NCI-H2081 (cell line): Measurements from ENCODE around the gene RGL1.

Experiments
- DNase-seq, 2 experiments: peaks; one replicate each; lab custom pipeline; 2025; lab: John Stamatoyannopoulos, UW

RGL1 gene

GRCh38 chr1:183889095-183889494 lies 84.2 kb downstream of the RGL1 start:
- DNase-seq: no peak

DNA sequence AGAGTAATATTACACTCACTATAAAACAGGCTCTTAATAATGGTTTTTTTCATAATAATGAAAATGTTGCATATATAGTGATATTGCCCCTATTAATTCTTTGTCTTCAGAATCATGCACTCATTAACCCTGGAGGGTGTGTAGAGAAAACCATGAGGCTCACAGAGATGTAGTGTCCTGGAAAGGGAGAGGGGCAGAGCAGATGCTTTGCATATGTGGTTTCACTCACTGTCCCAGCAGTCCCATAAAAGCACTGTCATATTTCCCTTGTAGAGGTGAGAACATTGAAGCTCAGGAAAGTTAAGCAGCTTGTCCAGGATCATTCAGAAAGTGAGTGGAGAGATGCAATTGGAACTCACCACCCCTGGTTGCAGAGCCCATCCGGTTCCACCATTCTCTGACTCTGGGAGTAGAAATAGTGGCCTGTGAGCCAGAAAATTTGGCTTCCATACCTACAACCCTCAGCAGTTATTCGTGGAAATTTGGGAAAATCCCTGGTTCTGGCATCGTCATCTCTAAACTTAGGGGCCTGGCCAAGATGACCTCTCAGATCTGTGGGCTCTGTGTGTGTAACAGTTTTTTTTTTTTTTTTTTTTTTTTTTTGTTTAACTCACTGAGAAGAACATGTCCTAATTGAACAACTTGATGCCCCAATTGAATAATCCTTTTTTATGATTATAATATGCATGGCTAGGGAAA lies 86.4 kb downstream of the RGL1 start:
- DNase-seq: no peak

DNA sequence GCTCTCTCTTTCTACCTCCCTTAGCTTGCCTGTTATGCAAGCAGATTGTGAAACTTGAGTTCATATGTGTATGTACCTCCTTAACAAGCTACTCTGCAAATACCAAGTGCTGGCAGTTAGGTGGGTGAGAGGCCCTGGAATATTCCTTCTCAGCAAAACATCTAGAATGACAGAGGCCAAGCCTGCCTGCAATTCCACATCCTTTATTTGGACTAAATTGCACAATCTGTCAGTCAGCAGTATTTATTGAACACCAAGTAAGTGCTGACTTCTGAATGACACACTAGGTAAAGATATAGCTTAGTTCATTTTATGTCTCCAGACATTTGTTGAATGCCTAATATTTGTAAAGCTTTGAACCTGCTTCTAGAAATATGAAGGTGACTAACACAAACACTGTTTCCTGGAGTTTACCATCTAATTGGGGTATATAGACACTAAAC lies 87.5 kb downstream of the RGL1 start:
- DNase-seq: no peak

DNA sequence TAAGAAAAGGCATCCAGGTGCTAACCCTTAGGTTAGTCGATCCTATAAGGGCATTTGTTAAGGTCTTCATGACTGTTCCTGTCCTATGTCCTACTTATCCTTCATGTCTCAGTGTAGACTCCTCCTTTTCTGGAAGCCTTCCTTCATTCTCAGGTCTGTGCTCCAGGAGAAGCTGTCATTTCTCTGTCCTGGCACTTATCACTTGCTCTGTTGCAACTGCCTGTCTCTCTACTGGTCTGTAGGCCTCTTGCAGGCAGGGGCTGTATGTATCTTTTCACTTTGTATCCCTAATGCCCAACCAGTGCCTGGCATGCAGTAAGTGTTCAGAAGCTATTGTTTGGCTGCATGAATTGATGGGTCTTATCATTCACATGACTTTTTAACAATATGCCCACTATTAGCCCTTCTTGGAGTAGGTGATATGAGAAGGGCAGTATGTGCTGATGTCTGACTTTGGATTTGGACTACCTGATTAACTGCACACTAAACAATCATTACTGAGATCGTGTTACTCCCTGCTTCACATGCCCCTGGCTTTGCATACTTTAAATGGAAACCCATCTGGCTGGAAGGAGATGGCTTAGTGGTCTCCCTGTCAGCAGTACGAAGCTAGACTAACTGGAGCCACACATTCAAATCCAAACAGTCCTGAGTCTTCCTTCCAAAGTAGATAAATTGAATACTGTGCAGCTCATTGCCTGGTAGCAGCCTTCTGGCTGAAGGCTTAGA lies 88.8 kb downstream of the RGL1 start:
- DNase-seq: no peak

DNA sequence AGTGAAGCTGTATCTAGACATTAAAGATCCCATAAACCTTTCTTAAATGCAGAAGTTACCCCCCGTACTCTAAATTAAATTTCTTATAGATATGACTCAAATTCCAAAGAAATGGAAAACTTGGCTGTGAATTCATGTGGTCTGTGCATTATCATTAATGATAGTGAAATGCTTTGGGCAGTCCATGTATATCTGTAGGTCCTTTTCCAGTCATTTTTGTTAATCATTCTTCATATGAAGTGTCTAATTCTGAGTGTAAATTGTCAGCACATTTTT lies 89.3 kb downstream of the RGL1 start:
- no peak for DNase-seq

GRCh38 chr1:183896466-183897048 lies 91.6 kb downstream of the RGL1 start:
- no peak for DNase-seq

- no peak for DNase-seq
Measured at GRCh38 chr1:183898001-183898396, 93.1 kb downstream of the RGL1 start.

GRCh38 chr1:183898610-183899009 lies 93.7 kb downstream of the RGL1 start:
- no peak for DNase-seq

- DNase-seq: no peak
Measured at GRCh38 chr1:183901748-183902330, 96.9 kb downstream of the RGL1 start.

GRCh38 chr1:183903101-183903500 lies 98.2 kb downstream of the RGL1 start:
- DNase-seq: no peak

DNA sequence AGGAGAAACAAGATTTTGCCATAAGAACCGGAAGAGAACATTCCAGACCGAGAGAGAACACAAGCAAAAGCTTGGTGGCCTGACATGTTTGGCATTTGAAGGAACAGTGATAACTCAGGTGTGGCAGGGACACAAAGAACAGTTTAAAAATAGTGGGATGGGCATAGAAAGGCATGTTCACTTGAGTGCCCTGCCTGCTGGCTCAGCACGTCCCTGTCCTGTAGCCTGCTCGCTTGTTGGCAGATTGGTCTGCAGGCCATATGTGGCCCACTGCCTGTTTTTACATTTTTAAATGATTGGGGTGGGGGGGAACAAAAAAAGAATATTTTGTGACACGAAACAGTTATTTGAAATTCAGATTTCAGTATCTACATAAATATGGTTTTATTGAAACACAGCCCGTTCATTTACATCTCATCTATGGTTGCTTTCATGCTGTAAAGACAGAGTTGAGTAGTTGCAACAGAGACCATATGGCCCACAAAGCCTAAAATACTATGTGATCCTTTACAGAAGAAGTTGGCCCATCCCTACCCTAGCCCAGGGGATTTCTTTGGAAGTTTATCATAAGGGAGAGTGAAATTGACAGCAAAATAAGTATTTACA lies 100.7 kb downstream of the RGL1 start:
- DNase-seq: no peak

GRCh38 chr1:183907070-183907469 lies 102.2 kb downstream of the RGL1 start:
- no peak for DNase-seq

GRCh38 chr1:183908079-183908478 lies 103.2 kb downstream of the RGL1 start:
- DNase-seq: no peak

GRCh38 chr1:183909672-183910071 lies 104.8 kb downstream of the RGL1 start:
- DNase-seq: no peak

- no peak for DNase-seq
Measured at GRCh38 chr1:183910845-183911244, 105.9 kb downstream of the RGL1 start.

GRCh38 chr1:183911285-183911684 lies 106.4 kb downstream of the RGL1 start:
- no peak for DNase-seq

GRCh38 chr1:183912265-183912886 lies 107.5 kb downstream of the RGL1 start:
- DNase-seq: no peak

DNA sequence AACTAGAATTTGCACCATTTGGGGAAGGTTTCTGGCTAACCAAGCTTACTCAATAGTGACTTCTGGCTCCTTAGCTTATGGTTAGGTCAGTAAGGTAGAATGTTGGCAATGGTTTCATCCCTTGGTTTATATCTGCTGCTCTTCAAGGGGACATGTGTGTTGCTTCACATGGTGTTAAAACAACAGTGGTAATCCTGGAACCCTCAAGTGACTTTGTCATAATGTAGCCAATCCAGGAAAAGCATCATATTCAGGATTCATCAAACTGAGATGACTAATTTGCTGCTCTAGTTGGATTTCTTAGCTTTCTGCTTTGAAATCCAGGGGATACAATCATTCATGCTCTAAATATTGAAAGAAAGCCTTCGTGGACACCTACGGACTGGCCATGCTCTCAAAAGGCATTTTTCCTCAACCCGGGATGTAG lies 108.7 kb downstream of the RGL1 start:
- DNase-seq: no peak

GRCh38 chr1:183914276-183914675 lies 109.4 kb downstream of the RGL1 start:
- no peak for DNase-seq

DNA sequence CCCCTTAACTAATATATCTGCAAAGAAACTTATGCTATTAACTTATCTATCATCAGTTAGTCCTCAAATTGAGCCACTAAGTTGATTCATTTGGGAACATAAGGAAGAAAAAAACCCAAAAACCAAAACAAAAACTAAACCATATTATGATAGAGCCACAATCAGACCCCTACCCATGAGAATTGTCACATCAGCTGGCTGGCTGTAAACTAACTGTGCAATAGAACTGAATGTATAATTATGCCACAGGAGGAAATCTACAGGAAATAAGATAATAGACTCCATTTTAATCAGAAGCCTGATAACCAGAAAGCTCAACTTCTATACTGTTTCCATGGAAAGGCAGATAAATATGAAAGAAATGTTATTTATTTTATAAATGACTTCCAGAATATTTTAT lies 110.0 kb downstream of the RGL1 start:
- no peak for DNase-seq

GRCh38 chr1:183915625-183916510 lies 110.9 kb downstream of the RGL1 start:
- DNase-seq: peak; percentile 85 to 88
